Muscle layer of duodenum (tissue), 2 donors: ENCODE data around the gene RAB4A.

Source experiments
- H3K27ac ChIP-seq: one replicate; pipeline ENCODE4 v1.7.0; 2013; ENCODE audit warnings: mild to moderate bottlenecking, low read length
- H3K27me3 ChIP-seq: one replicate; pipeline ENCODE4 v1.7.0; 2013; ENCODE audit warnings: low read depth, mild to moderate bottlenecking, control low read depth, low read length
- H3K36me3 ChIP-seq, 2 donors: one replicate each; pipeline ENCODE4 v1.7.0; 2013; ENCODE audit warnings: low read length in 2 of 2, control low read depth in 1 of 2, mild to moderate bottlenecking in 1 of 2; ENCODE audit not compliant: insufficient read depth in 2 of 2, control insufficient read depth in 1 of 2
- H3K4me1 ChIP-seq, 2 donors: one replicate each; pipeline ENCODE4 v1.7.0; 2013; ENCODE audit warnings: low read length in 2 of 2, mild to moderate bottlenecking in 2 of 2, control low read depth in 1 of 2, moderate library complexity in 1 of 2; ENCODE audit not compliant: insufficient read depth in 2 of 2, control insufficient read depth in 1 of 2
- H3K4me3 ChIP-seq, 2 donors: one replicate each; pipeline ENCODE4 v1.7.0; 2013; ENCODE audit warnings: low read length in 2 of 2, low read depth in 1 of 2, mild to moderate bottlenecking in 1 of 2
- H3K9me3 ChIP-seq, 2 donors: one replicate each; pipeline ENCODE4 v1.7.0; 2013; ENCODE audit warnings: low read length in 2 of 2, control low read depth in 1 of 2, mild to moderate bottlenecking in 1 of 2; ENCODE audit not compliant: control insufficient read depth in 1 of 2
- donor health status: healthy.

The RAB4A gene

GRCh38 chr1:229303855-229304254 lies 32.9 kb downstream of the RAB4A start:
- Histone ChIP-seq H3K27ac (no peak overlapping the region), H3K4me3 (no peak overlapping the region), H3K36me3 (peaks cover 47 to 52% of the 10 kb centered on the region in 2 donors), H3K9me3 (no peaks in the 10 kb centered on the region), H3K4me1 (no peaks in the 10 kb centered on the region), H3K27me3 (no peaks in the 10 kb centered on the region)

- Histone ChIP-seq H3K4me1 (no peaks in the 10 kb centered on the region), H3K9me3 (no peaks in the 10 kb centered on the region), H3K4me3 (no peak overlapping the region), H3K27me3 (no peaks in the 10 kb centered on the region), H3K27ac (no peak overlapping the region), H3K36me3 (peaks cover 36 to 37% of the 10 kb centered on the region in 2 donors)
Measured at GRCh38 chr1:229305392-229305791, 34.5 kb downstream of the RAB4A start.

- H3K27ac ChIP-seq = no peak overlapping the region
- no peak overlapping the region for H3K4me3 ChIP-seq
- no peaks in the 10 kb centered on the region for H3K27me3 ChIP-seq
- H3K4me1 ChIP-seq = no peaks in the 10 kb centered on the region
- H3K36me3 ChIP-seq = peaks cover 14 to 30% of the 10 kb centered on the region in 2 donors
- H3K9me3 ChIP-seq = no peaks in the 10 kb centered on the region
Measured at GRCh38 chr1:229309074-229309473, 38.2 kb downstream of the RAB4A start.

GRCh38 chr1:229309684-229310083 lies 38.8 kb downstream of the RAB4A start:
- Histone ChIP-seq H3K27me3 (no peaks in the 10 kb centered on the region), H3K4me1 (no peaks in the 10 kb centered on the region), H3K4me3 (no peak overlapping the region), H3K27ac (no peak overlapping the region), H3K9me3 (no peaks in the 10 kb centered on the region), H3K36me3 (peaks cover 9 to 24% of the 10 kb centered on the region in 2 donors)

GRCh38 chr1:229310833-229311232 lies 39.9 kb downstream of the RAB4A start:
- no peak overlapping the region for H3K27ac ChIP-seq
- H3K9me3 ChIP-seq = no peaks in the 10 kb centered on the region
- no peak overlapping the region for H3K4me3 ChIP-seq
- no peaks in the 10 kb centered on the region for H3K27me3 ChIP-seq
- H3K4me1 ChIP-seq = no peaks in the 10 kb centered on the region
- peaks cover 9 to 19% of the 10 kb centered on the region in 2 donors for H3K36me3 ChIP-seq

- Histone ChIP-seq H3K27ac (no peak overlapping the region), H3K36me3 (peaks cover 2 to 13% of the 10 kb centered on the region in 2 donors), H3K9me3 (no peaks in the 10 kb centered on the region)
Measured at GRCh38 chr1:229316166-229316565, 45.3 kb downstream of the RAB4A start.

GRCh38 chr1:229318056-229318455 lies 47.1 kb downstream of the RAB4A start:
- Histone ChIP-seq H3K27me3 (no peaks in the 10 kb centered on the region), H3K4me3 (no peak overlapping the region), H3K27ac (no peak overlapping the region), H3K9me3 (no peaks in the 10 kb centered on the region), H3K4me1 (no peaks in the 10 kb centered on the region), H3K36me3 (peaks cover 0 to 18% of the 10 kb centered on the region in 2 donors)

More at GRCh38 chr1:229316166-229316565, 45.3 kb downstream of the RAB4A start:
- no peaks in the 10 kb centered on the region for H3K27me3 ChIP-seq
- H3K4me1 ChIP-seq = no peaks in the 10 kb centered on the region
- no peak overlapping the region for H3K4me3 ChIP-seq

GRCh38 chr1:229319487-229319886 lies 48.6 kb downstream of the RAB4A start:
- H3K4me3 ChIP-seq = no peak overlapping the region

GRCh38 chr1:229323201-229323600 lies 52.3 kb downstream of the RAB4A start:
- Histone ChIP-seq H3K27ac (no peak overlapping the region), H3K36me3 (peaks cover 13 to 37% of the 10 kb centered on the region in 2 donors), H3K27me3 (no peaks in the 10 kb centered on the region), H3K9me3 (no peaks in the 10 kb centered on the region), H3K4me1 (no peaks in the 10 kb centered on the region), H3K4me3 (no peak overlapping the region)

More at GRCh38 chr1:229319487-229319886, 48.6 kb downstream of the RAB4A start:
- Histone ChIP-seq H3K27me3 (no peaks in the 10 kb centered on the region), H3K4me1 (no peaks in the 10 kb centered on the region), H3K27ac (no peak overlapping the region), H3K9me3 (no peaks in the 10 kb centered on the region), H3K36me3 (peaks cover 9 to 27% of the 10 kb centered on the region in 2 donors)

GRCh38 chr1:229323885-229324553 lies 53.1 kb downstream of the RAB4A start:
- no peak overlapping the region for H3K27ac ChIP-seq
- no peaks in the 10 kb centered on the region for H3K9me3 ChIP-seq
- H3K27me3 ChIP-seq = no peaks in the 10 kb centered on the region
- no peak overlapping the region for H3K4me3 ChIP-seq
- H3K4me1 ChIP-seq = no peaks in the 10 kb centered on the region
- H3K36me3 ChIP-seq = peaks cover 13 to 36% of the 10 kb centered on the region in 2 donors

- H3K27ac ChIP-seq = peak overlapping the region; percentile 0
- no peaks in the 10 kb centered on the region for H3K9me3 ChIP-seq
- peaks cover 13 to 24% of the 10 kb centered on the region in 2 donors for H3K36me3 ChIP-seq
- H3K27me3 ChIP-seq = no peaks in the 10 kb centered on the region
- no peaks in the 10 kb centered on the region for H3K4me1 ChIP-seq
- H3K4me3 ChIP-seq = peak overlapping the region in 1 of 2 donors; percentile 7
Measured at GRCh38 chr1:229325401-229325800, 54.5 kb downstream of the RAB4A start.
